ENCODE measurements around the gene CA5A.

The CA5A gene

GRCh38 chr16:87963400-87963799, 27.1 kb upstream of the CA5A start:
- no peak for DNase-seq (ENCODE audit: low read depth)

GRCh38 chr16:87961623-87962022, 25.3 kb upstream of the CA5A start:
- DNase-seq (ENCODE audit: low read depth), result no peak

GRCh38 chr16:87960852-87961251, 24.5 kb upstream of the CA5A start:
- no peak for DNase-seq (ENCODE audit: low read depth)

- no peak for DNase-seq (ENCODE audit: low read depth)
These were observed 24.0 kb upstream of the CA5A start for GRCh38 chr16:87960296-87960695.

GRCh38 chr16:87959391-87959990, 23.2 kb upstream of the CA5A start:
- DNase-seq (ENCODE audit: low read depth), result peak; percentile 68

- DNase-seq (ENCODE audit: low read depth), result no peak
These were observed 22.3 kb upstream of the CA5A start for GRCh38 chr16:87958632-87959031.

- no peak for DNase-seq (ENCODE audit: low read depth)
These were observed 21.2 kb upstream of the CA5A start for GRCh38 chr16:87957296-87958094.

GRCh38 chr16:87956365-87957231, 20.3 kb upstream of the CA5A start:
- peak; percentile 63 for DNase-seq (ENCODE audit: low read depth)

GRCh38 chr16:87956098-87956364, 19.7 kb upstream of the CA5A start:
- no peak for DNase-seq (ENCODE audit: low read depth)

- DNase-seq (ENCODE audit: low read depth), result no peak
These were observed 19.2 kb upstream of the CA5A start for GRCh38 chr16:87955302-87956097.

GRCh38 chr16:87954826-87955225, 18.5 kb upstream of the CA5A start:
- no peak for DNase-seq (ENCODE audit: low read depth)

GRCh38 chr16:87954361-87954760, 18.0 kb upstream of the CA5A start:
- DNase-seq (ENCODE audit: low read depth), result no peak

- no peak for DNase-seq (ENCODE audit: low read depth)
These were observed 17.2 kb upstream of the CA5A start for GRCh38 chr16:87953308-87954215.

GRCh38 chr16:87952751-87953150, 16.4 kb upstream of the CA5A start:
- no peak for DNase-seq (ENCODE audit: low read depth)

GRCh38 chr16:87951552-87952538, 15.5 kb upstream of the CA5A start:
- no peak for DNase-seq (ENCODE audit: low read depth)

GRCh38 chr16:87950765-87951551, 14.6 kb upstream of the CA5A start, which contains the start of gene BANP:
TSS of gene BANP (plus strand) at chr16:87951434. CDS start at chr16:87975116, 23,682 bp downstream.
- DNase-seq (ENCODE audit: low read depth), result peak; percentile 97

- no peak for DNase-seq (ENCODE audit: low read depth)
These were observed 12.9 kb upstream of the CA5A start for GRCh38 chr16:87949071-87949744.

GRCh38 chr16:87948735-87949070, 12.4 kb upstream of the CA5A start:
- no peak for DNase-seq (ENCODE audit: low read depth)
